GM12873 (cell line): ENCODE measurements around the gene MACROH2A1.

Source experiments
- CTCF ChIP-seq: IDR thresholded peaks from 2 replicates; pipeline ENCODE4 v1.5.1; 2012; ENCODE audit warnings: low read depth, mild to moderate bottlenecking, moderate library complexity, low read length, control low read depth; ENCODE audit not compliant: insufficient read depth; ENCODE audit errors: missing control alignments

The MACROH2A1 gene

GRCh38 chr5:135395451-135395850 lies 3.6 kb downstream of the MACROH2A1 start:
- no peak for TF ChIP-seq CTCF

- no peak for TF ChIP-seq CTCF
Observed at GRCh38 chr5:135394095-135394494, 4.9 kb downstream of the MACROH2A1 start.

- no peak for TF ChIP-seq CTCF
Observed at GRCh38 chr5:135393691-135394090, 5.3 kb downstream of the MACROH2A1 start.

GRCh38 chr5:135393229-135393628 lies 5.8 kb downstream of the MACROH2A1 start:
- no peak for TF ChIP-seq CTCF

GRCh38 chr5:135392256-135392655 lies 6.8 kb downstream of the MACROH2A1 start:
- no peak for TF ChIP-seq CTCF

- no peak for TF ChIP-seq CTCF
Observed at GRCh38 chr5:135391869-135392255, 7.2 kb downstream of the MACROH2A1 start.

- no peak for TF ChIP-seq CTCF
Observed at GRCh38 chr5:135391116-135391868, 7.7 kb downstream of the MACROH2A1 start.
